Esophagus muscularis mucosa (tissue), 3 donors: ENCODE data around the gene RNF126.

Experiments used
- CTCF ChIP-seq, 3 experiments: fragments of 200-600 bp in 2 of 3; fragments of 450-650 bp in 1 of 3; sonication (generic) in 2 of 3; IDR thresholded peaks; one replicate each; pipeline ENCODE4 v1.5.1; 2017 to 2019; ENCODE audit warnings: antibody characterized with exemption in 3 of 3, mild to moderate bottlenecking in 2 of 3, moderate library complexity in 1 of 3
- POLR2AphosphoS5 ChIP-seq, 2 donors: sonication (generic); formaldehyde crosslinking; IDR thresholded peaks; one replicate each; pipeline ENCODE4 v1.6.1; 2017; ENCODE audit warnings: antibody characterized with exemption in 2 of 2

- TF ChIP-seq CTCF (IDR thresholded peaks at IDR 0.05) (no peak), POLR2AphosphoS5 (IDR thresholded peaks at IDR 0.05) (no peak)
Measured at GRCh38 chr19:629961-630714, 32.9 kb downstream of the RNF126 start.
